Measurements from ENCODE around the gene ARID1B. TPM values are rescaled to one million over a fixed set of nuclear protein-coding genes. Genes with fewer than 3 reads are reported as not detected.

The ARID1B gene
- total and polyA plus RNA-seq, 7 donors = 8.1 to 61.1 (median 53.1) TPM

DNA sequence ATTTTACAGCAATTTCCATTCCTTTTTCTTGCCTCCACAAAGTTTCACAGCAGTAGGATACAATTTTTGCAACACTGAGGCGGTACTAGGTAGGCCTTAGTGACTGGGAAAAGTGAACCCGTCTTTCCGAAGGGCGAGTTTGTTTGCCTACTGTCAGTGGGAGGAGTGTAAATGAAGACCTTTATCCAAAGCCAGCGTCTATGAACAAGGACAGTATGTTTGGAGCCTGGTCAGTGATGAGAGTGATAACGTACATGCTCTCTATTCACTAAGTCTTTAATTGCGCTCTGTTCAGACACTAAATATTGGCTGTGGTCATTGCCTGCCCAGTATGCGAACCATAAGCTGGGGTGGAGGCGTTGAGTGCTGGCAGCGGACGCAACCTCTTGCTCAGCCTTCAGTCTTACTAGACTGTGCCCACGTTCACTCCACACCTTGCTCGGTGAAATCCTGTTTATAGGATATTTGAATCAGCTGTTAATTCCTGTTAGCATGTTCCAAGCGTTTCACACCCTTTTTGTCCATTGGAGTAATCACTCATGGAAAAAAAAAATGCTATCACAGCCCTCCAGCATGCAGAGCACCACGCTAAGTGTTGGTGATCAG, 400.7 kb downstream of the ARID1B start:
- no peaks in the 10 kb centered on the region for H3K4me1 ChIP-seq
- no peaks in the 10 kb centered on the region for H3K27me3 ChIP-seq (ENCODE audit: insufficient read depth in 3 of 3, low read length in 2 of 3)
- no peaks in the 10 kb centered on the region for H3K9me3 ChIP-seq
- TF ChIP-seq, protein P1, sequence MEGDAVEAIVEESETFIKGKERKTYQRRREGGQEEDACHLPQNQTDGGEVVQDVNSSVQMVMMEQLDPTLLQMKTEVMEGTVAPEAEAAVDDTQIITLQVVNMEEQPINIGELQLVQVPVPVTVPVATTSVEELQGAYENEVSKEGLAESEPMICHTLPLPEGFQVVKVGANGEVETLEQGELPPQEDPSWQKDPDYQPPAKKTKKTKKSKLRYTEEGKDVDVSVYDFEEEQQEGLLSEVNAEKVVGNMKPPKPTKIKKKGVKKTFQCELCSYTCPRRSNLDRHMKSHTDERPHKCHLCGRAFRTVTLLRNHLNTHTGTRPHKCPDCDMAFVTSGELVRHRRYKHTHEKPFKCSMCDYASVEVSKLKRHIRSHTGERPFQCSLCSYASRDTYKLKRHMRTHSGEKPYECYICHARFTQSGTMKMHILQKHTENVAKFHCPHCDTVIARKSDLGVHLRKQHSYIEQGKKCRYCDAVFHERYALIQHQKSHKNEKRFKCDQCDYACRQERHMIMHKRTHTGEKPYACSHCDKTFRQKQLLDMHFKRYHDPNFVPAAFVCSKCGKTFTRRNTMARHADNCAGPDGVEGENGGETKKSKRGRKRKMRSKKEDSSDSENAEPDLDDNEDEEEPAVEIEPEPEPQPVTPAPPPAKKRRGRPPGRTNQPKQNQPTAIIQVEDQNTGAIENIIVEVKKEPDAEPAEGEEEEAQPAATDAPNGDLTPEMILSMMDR (IDR thresholded peaks at IDR 0.05) = no peak
- no peak overlapping the region for H3K27ac ChIP-seq
- ATAC-seq (no peak), DNase-seq (no peak)
- peaks cover 2 to 38% of the 10 kb centered on the region in 2 donors for H3K36me3 ChIP-seq (ENCODE audit: insufficient read depth in 1 of 2, low read depth in 1 of 2)
- intact Hi-C loops (cut with DNase I) = no loop called here
- H3K4me3 ChIP-seq = no peak overlapping the region
- 91 to 97% (median 96%) methylated on average over 15 of the region's 15 CpGs for WGBS, 3 donors

DNA sequence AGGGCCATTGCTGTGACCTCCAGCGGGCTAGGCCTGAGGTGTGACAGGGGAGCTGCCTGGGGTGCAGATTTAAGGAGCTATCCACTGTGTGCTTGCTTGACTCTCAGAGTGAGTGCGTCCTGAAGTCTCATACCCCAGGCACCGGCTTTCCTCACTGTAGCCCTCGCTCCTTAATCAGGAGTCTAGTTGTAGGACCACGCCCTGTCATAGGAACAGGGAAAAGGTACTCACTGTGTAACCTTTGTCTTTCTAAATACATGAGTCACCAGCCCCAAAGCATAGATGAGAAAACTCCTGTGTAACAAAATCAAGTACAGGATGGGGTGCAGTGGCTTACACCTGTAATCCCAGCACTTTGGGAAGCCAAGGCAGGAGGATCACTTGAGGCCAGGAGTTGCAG, 404.5 kb downstream of the ARID1B start:
- Histone ChIP-seq H3K27ac (no peak overlapping the region), H3K9me3 (no peaks in the 10 kb centered on the region), H3K27me3 (ENCODE audit: insufficient read depth in 3 of 3, low read length in 2 of 3) (no peaks in the 10 kb centered on the region), H3K4me3 (no peak overlapping the region), H3K36me3 (ENCODE audit: insufficient read depth in 1 of 2, low read depth in 1 of 2) (peaks cover 2 to 58% of the 10 kb centered on the region in 2 donors), H3K4me1 (peaks cover 1% of the 10 kb centered on the region)
- WGBS, 3 donors = 95 to 98% (median 98%) methylated on average over 5 of the region's 5 CpGs
- intact Hi-C loops (cut with DNase I) = loop anchor here (5.0 to 10.0 kb wide), 6 partner anchors 39 to 617 kb away; no protein-coding TSS in a partner anchor
- DNase-seq (no peak), ATAC-seq (peak in 1 of 4 donors; percentile 20)
- TF ChIP-seq, protein P1 (IDR thresholded peaks at IDR 0.05) = no peak

DNA sequence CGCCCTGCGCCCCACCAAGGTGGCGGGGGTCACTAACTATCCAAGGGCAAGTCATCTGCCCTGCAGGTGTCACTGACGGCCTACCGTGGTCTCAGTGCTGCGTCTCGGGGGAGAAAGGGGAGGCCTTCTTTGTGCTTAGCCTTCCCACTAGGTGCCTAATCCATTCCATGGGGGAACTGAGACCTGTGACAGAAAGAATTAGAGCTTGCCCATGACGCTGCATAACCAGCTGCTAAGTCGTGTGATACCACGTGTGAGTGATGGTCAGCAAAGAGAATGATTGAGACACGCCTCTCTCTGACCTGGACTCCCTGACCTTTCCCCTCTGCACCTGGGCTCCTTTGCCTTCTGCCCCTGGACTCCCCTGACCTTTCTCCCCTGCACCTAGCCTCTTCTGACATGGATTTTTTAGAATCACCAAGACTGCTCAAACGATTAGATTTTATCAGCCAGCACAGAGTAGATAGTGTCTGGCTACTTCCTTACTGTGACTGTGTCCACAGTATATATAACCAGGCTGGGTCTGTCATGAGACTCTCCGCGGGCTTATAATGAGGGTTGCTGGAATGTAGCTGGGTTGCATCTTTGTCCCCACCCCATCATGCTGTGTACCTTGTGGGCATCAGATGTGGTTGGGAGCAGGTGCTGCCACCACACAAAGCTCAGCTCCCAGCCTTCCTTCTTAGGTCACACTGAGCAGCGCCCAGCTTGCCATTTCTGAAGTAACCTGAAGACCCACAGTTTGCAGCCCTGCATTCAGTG, 405.5 kb downstream of the ARID1B start:
- Histone ChIP-seq H3K9me3 (no peaks in the 10 kb centered on the region), H3K36me3 (ENCODE audit: insufficient read depth in 1 of 2, low read depth in 1 of 2) (peaks cover 2 to 52% of the 10 kb centered on the region in 2 donors), H3K27me3 (ENCODE audit: insufficient read depth in 3 of 3, low read length in 2 of 3) (no peaks in the 10 kb centered on the region), H3K4me1 (peaks cover 9% of the 10 kb centered on the region), H3K27ac (peak overlapping the region; percentile 17), H3K4me3 (no peak overlapping the region)
- WGBS, 3 donors = 71 to 84% (median 72%) methylated on average over 15 of the region's 15 CpGs
- no peak for DNase-seq
- TF ChIP-seq, protein P1 (IDR thresholded peaks at IDR 0.05) = no peak
- intact Hi-C loops (cut with DNase I) = loop anchor here (5.0 to 10.0 kb wide), 6 partner anchors 40 to 618 kb away; no protein-coding TSS in a partner anchor
- no peak for ATAC-seq

DNA sequence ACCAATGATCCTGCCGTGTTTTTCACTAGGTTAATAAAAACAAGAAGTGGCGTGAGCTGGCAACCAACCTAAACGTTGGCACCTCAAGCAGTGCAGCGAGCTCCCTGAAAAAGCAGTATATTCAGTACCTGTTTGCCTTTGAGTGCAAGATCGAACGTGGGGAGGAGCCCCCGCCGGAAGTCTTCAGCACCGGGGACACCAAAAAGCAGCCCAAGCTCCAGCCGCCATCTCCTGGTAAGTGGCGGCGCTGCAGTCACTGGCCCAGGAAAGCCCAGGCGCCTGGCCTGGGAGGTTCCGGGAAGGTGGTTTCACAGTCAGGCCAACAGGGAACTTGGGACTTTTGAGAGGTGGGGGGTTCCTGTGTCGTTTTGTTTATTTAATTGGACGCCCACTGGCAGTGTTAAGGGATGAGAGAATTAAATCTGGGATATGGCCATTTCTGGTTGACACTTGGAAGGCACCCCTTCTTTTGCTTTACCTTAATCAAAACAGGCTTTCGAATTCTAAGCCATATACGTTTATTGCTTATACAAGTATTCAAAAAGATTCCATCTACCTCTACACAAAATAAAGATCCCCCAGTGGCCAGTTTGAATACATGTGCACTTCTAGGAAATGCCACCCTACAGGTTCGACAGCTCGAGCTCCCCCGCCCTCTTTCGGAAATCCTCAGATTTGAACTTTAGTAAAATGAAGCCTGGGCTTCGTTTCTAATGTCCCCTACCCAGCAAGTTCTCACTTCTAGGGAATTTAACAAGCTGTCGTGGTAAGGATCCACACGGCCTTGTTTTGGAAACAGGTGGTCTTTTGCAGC, 407.2 kb downstream of the ARID1B start:
- 50 to 56% (median 54%) methylated on average over 25 of the region's 25 CpGs for WGBS, 3 donors
- Histone ChIP-seq H3K4me1 (peaks cover 18% of the 10 kb centered on the region), H3K27me3 (ENCODE audit: insufficient read depth in 3 of 3, low read length in 2 of 3) (no peaks in the 10 kb centered on the region), H3K4me3 (no peak overlapping the region), H3K9me3 (no peaks in the 10 kb centered on the region), H3K27ac (peak overlapping the region; percentile 85), H3K36me3 (ENCODE audit: insufficient read depth in 1 of 2, low read depth in 1 of 2) (peaks cover 2 to 50% of the 10 kb centered on the region in 2 donors)
- ATAC-seq (peak; percentile 63 to 77 (median 75)), DNase-seq (peak; percentile 74 to 82)
- intact Hi-C loops (cut with DNase I) = loop anchor here (5.0 to 10.0 kb wide), 9 partner anchors 32 to 620 kb away; no protein-coding TSS in a partner anchor
- TF ChIP-seq, protein P1 (IDR thresholded peaks at IDR 0.05) = peak; percentile 88
